CD4-positive, CD25-positive, alpha-beta regulatory T cell (primary cell): Measurements from ENCODE around the gene PCTP. TPM values are rescaled to one million over a fixed set of nuclear protein-coding genes. Genes with fewer than 3 reads are reported as not detected.
A peak's percentile ranks its signal among the peaks of the same experiment; 100 is the strongest.

Source experiments
- ATAC-seq, 2 donors: fragments of 150-1000 bp; cut with Tn5 transposase; one replicate each; pipeline ENCODE4 v1.10.0; 2021; ENCODE audit warnings: low read depth in 2 of 2, moderate number of reproducible peaks in 2 of 2, moderate library complexity in 1 of 2
- DNase-seq, 3 donors: peaks; one replicate each; pipeline versions ENCODE4 v3.0.0 to v3.0.0-alpha.2; 2012 to 2022; ENCODE audit warnings: mixed read lengths in 1 of 3
- H3K27ac ChIP-seq: one replicate; pipeline ENCODE4 v1.7.0; 2013; ENCODE audit warnings: mild to moderate bottlenecking, low read length; ENCODE audit not compliant: insufficient read depth, poor library complexity, severe bottlenecking
- H3K27me3 ChIP-seq: one replicate; pipeline ENCODE4 v1.7.0; 2013; ENCODE audit warnings: low read length; ENCODE audit not compliant: control insufficient read depth, insufficient read depth
- H3K36me3 ChIP-seq: one replicate; pipeline ENCODE4 v1.7.0; 2013; ENCODE audit warnings: mild to moderate bottlenecking, low read length, moderate library complexity; ENCODE audit not compliant: control insufficient read depth, insufficient read depth
- H3K4me1 ChIP-seq: 2 replicates; pipeline ENCODE4 v1.7.0; 2013; ENCODE audit warnings: mild to moderate bottlenecking, low read length; ENCODE audit not compliant: insufficient read depth, control insufficient read depth, poor library complexity, severe bottlenecking
- H3K4me3 ChIP-seq: one replicate; pipeline ENCODE4 v1.7.0; 2013; ENCODE audit warnings: low read depth, mild to moderate bottlenecking, low read length, moderate library complexity
- H3K9me3 ChIP-seq, 2 experiments: 1 replicate in 1 of 2; 2 replicates in 1 of 2; pipeline ENCODE4 v1.7.0; 2013; ENCODE audit warnings: low read length in 2 of 2, mild to moderate bottlenecking in 1 of 2, moderate library complexity in 1 of 2; ENCODE audit not compliant: control insufficient read depth in 2 of 2
- H3K27ac Mint-ChIP-seq, 3 donors: one replicate each; pipeline ENCODE4 v1.8.0; 2020 to 2022; ENCODE audit warnings: mild to moderate bottlenecking in 3 of 3, mixed read lengths in 3 of 3, moderate library complexity in 2 of 3
- H3K27me3 Mint-ChIP-seq: one replicate; pipeline ENCODE4 v1.8.0; 2022; ENCODE audit warnings: mild to moderate bottlenecking, mixed read lengths
- H3K36me3 Mint-ChIP-seq: one replicate; pipeline ENCODE4 v1.8.0; 2020; ENCODE audit warnings: mixed read lengths
- H3K4me1 Mint-ChIP-seq, 4 donors: one replicate each; pipeline ENCODE4 v1.8.0; 2020 to 2022; ENCODE audit warnings: mixed read lengths in 4 of 4, mild to moderate bottlenecking in 1 of 4
- H3K4me3 Mint-ChIP-seq, 4 donors: one replicate each; pipeline ENCODE4 v1.8.0; 2020 to 2022; ENCODE audit warnings: mild to moderate bottlenecking in 4 of 4, mixed read lengths in 4 of 4, moderate library complexity in 3 of 4
- H3K9me3 Mint-ChIP-seq, 7 donors: one replicate each; pipeline ENCODE4 v1.8.0; 2020 to 2022; ENCODE audit warnings: mixed read lengths in 7 of 7, mild to moderate bottlenecking in 3 of 7, moderate library complexity in 2 of 7
- polyA plus RNA-seq, 4 donors: library from polyadenylated mRNA; unstranded; fragments of 300-500 nt; fragmentation: Illumina TruSeq; gene quantifications; one replicate each; pipeline ENCODE4 v1.2.3, GENCODE V29; 2021
- total RNA-seq: library from RNA; stranded (reverse); gene quantifications from one replicate; pipeline ENCODE4 v1.2.3, GENCODE V29; 2022

Gene PCTP
- total and polyA plus RNA-seq, 5 donors from 2014 or later = 2.8 to 10.9 (median 9.7) TPM

DNA sequence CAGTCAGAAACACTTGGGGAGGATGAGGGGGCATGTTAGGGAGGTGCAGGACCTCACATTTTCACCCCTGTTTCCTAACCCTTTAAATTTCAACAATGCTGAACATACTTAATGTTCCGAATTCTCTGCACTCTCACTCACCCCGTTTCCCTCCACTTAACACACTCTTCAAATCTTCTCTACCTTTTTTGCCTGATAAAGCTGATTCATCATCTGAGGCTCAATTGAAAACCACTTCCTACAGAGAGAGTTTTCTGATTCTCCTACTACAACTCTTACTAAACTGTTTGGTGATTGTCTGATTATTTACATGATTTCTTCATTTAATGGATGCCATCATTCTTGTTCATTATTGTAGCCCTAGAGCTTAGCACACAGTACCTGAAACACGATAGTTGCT is 42.4 kb downstream of the PCTP start:
- peak overlapping the region in 1 of 3 donors; percentile 1 for H3K27ac Mint-ChIP-seq
- H3K4me1 ChIP-seq = no peaks in the 10 kb centered on the region
- no peaks in the 10 kb centered on the region for H3K36me3 ChIP-seq
- H3K36me3 Mint-ChIP-seq = peaks cover 3% of the 10 kb centered on the region
- no peak for DNase-seq
- H3K9me3 ChIP-seq = peaks cover 0 to 3% of the 10 kb centered on the region in 2 experiments
- ATAC-seq = no peak
- H3K27ac ChIP-seq = no peak overlapping the region
- no peaks in the 10 kb centered on the region for H3K4me1 Mint-ChIP-seq
- H3K4me3 ChIP-seq = no peak overlapping the region
- H3K4me3 Mint-ChIP-seq = no peak overlapping the region
- H3K27me3 Mint-ChIP-seq = peaks cover 4% of the 10 kb centered on the region
- peaks cover 0 to 7% (median 0%) of the 10 kb centered on the region in 7 donors for H3K9me3 Mint-ChIP-seq
- H3K27me3 ChIP-seq = peaks cover 9% of the 10 kb centered on the region

DNA sequence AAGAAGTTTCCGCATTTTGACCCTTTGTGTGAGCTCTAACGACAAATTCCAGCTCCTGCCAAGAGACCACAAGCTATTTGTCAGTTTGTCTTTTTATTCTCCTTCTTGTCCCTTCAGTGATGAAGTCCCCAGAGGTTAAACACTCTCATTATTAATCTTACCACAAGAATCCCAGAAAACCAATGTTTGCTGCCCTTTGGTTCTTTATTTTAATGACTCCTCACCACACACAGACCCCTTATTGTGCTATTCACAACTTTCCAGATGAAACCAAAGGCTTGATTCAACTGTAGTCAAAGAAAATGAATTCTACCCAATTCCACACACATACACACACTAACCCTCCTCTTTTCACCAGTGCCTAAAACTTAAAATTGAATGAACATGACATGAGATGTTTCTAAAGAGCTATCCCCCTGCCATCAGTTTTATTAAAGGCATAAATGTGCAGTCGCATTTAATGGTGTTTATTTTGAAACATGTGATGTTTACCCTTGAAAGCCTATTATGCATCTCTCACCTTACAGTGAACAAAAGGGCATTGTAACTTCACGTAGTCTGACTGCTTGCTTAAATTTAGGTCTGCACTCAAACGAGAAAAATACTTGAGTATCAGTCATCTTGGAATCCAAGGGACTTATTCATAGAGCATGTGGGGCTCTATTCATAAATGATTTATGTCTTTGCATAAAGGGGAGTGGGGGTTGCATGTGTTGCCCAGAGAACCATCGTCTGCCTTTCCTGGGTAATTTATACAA is 44.1 kb downstream of the PCTP start:
- no peak overlapping the region for H3K27ac ChIP-seq
- ATAC-seq (no peak), DNase-seq (no peak)
- H3K4me3 ChIP-seq = no peak overlapping the region
- H3K4me1 ChIP-seq = no peaks in the 10 kb centered on the region
- peaks cover 10% of the 10 kb centered on the region for H3K27me3 Mint-ChIP-seq
- H3K36me3 ChIP-seq = no peaks in the 10 kb centered on the region
- peaks cover 0 to 7% (median 3%) of the 10 kb centered on the region in 7 donors for H3K9me3 Mint-ChIP-seq
- peaks cover 3% of the 10 kb centered on the region for H3K36me3 Mint-ChIP-seq
- H3K4me1 Mint-ChIP-seq = no peaks in the 10 kb centered on the region
- H3K27ac Mint-ChIP-seq = no peak overlapping the region
- H3K4me3 Mint-ChIP-seq = no peak overlapping the region
- peaks cover 0 to 3% of the 10 kb centered on the region in 2 experiments for H3K9me3 ChIP-seq
- peaks cover 5% of the 10 kb centered on the region for H3K27me3 ChIP-seq

DNA sequence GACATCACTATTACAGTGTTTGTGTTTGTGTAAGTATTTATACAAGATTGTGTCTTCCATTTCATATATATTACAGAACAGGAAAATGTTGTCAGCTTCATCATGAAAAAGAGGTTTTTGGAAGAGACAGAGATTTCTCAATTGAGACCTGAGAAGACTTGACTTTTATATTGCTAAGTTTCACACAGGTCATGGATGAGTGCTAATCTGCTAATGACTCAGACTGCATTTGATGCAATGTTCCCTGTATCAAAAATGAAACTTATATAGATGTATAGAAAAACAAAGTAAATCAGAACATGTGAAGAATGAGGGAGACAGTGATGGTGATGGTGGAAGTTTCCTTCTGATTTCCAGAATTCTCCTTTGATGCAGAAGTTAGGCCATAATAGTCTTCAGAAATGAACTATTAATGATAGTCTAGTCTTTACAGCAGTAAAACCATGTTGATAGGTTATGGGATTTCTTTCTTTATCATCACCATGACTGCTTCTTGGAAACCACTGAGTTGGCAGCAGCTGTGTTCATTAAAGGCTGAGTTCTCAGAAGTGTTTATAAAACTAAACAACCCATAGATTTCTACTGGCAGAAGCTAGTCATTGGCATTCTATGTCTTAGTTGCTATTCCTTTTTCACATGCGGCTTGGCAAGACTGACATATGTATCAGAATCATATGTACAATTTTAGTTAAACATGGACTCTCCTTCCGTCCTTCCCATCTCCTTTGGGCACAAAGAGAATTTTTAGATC is 56.1 kb downstream of the PCTP start:
- no peak overlapping the region for H3K4me3 ChIP-seq
- ATAC-seq (no peak), DNase-seq (no peak)
- no peaks in the 10 kb centered on the region for H3K4me1 Mint-ChIP-seq
- no peak overlapping the region for H3K27ac ChIP-seq
- no peaks in the 10 kb centered on the region for H3K27me3 ChIP-seq
- no peaks in the 10 kb centered on the region for H3K36me3 Mint-ChIP-seq
- H3K4me1 ChIP-seq = no peaks in the 10 kb centered on the region
- H3K27ac Mint-ChIP-seq = no peak overlapping the region
- H3K27me3 Mint-ChIP-seq = no peaks in the 10 kb centered on the region
- no peaks in the 10 kb centered on the region for H3K36me3 ChIP-seq
- H3K4me3 Mint-ChIP-seq = no peak overlapping the region
- peaks cover 0 to 7% (median 2%) of the 10 kb centered on the region in 7 donors for H3K9me3 Mint-ChIP-seq
- peaks cover 0 to 2% of the 10 kb centered on the region in 2 experiments for H3K9me3 ChIP-seq

DNA sequence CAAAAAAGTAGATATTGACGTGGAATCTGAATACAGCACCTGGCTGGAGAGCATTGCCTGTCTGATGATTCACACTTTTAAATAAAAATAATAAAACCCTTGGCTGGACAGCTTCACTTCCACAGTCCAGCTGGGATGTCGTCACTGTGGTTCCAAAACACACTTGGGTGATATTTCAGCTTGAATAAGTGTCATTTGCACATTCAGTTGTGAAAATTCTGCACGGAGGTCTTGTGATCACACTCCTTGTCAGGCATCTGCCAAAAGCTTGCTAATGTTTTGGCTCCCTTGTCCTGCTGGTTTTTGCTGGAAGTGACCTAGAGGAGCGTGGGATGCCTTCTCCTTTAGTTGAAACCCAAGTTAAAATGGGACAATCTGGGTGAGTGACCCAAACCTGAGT is 60.7 kb downstream of the PCTP start:
- H3K9me3 Mint-ChIP-seq = peaks cover 0 to 4% (median 0%) of the 10 kb centered on the region in 7 donors
- DNase-seq (no peak), ATAC-seq (no peak)
- Histone ChIP-seq H3K27me3 (peaks cover 2% of the 10 kb centered on the region), H3K4me3 (no peak overlapping the region), H3K36me3 (no peaks in the 10 kb centered on the region), H3K4me1 (no peaks in the 10 kb centered on the region), H3K9me3 (no peaks in the 10 kb centered on the region), H3K27ac (no peak overlapping the region)
- peaks cover 9% of the 10 kb centered on the region for H3K27me3 Mint-ChIP-seq
- no peak overlapping the region for H3K4me3 Mint-ChIP-seq
- no peak overlapping the region for H3K27ac Mint-ChIP-seq
- no peaks in the 10 kb centered on the region for H3K36me3 Mint-ChIP-seq
- H3K4me1 Mint-ChIP-seq = no peaks in the 10 kb centered on the region

DNA sequence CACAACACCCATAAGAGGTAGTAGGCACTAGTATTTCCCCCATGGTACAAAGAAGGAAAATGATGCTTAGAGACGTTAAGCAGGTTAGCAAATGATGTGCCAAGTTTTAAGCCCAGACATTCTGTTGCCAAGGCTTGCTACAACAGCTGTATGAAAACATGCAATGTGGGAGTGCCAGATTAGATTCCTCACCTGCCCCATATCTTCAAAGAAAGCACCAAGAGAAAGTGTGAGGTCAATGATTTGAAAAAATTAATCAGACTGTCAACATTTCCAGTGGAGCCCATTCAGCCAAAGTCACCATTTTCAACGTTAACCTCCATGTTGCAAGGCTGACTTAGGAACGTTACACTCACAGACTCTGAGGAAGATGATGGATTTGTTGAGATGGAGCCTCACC is 61.5 kb downstream of the PCTP start:
- Mint-ChIP-seq H3K4me3 (no peak overlapping the region), H3K36me3 (no peaks in the 10 kb centered on the region), H3K9me3 (peaks cover 0 to 4% (median 0%) of the 10 kb centered on the region in 7 donors), H3K27me3 (peaks cover 9% of the 10 kb centered on the region), H3K4me1 (no peaks in the 10 kb centered on the region), H3K27ac (no peak overlapping the region)
- Histone ChIP-seq H3K27ac (no peak overlapping the region), H3K9me3 (no peaks in the 10 kb centered on the region), H3K4me3 (no peak overlapping the region), H3K27me3 (peaks cover 3% of the 10 kb centered on the region), H3K4me1 (no peaks in the 10 kb centered on the region), H3K36me3 (no peaks in the 10 kb centered on the region)
- DNase-seq = no peak
- ATAC-seq = no peak

DNA sequence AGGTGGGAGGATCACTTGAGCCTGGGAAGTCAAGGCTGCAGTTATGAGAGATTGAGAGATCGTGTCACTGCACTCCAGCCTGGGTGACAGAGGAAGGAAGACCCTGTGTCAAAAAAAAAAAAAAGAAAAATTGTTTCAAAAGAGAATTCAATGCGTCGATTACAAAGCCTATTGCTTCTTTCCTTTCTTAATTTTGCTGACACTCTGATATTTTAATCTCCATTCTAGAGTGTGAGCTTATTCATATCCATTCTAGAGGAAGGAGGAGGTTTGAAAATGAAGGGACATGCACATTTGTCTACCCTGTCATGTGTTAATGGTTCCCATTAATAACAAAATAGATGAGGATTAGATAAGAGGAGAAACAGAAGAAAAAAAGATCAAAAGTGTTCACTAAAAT is 63.1 kb downstream of the PCTP start:
- no peaks in the 10 kb centered on the region for H3K36me3 ChIP-seq
- peaks cover 6% of the 10 kb centered on the region for H3K27me3 ChIP-seq
- DNase-seq = no peak
- no peak overlapping the region for H3K27ac ChIP-seq
- H3K36me3 Mint-ChIP-seq = no peaks in the 10 kb centered on the region
- no peak for ATAC-seq
- no peak overlapping the region for H3K4me3 Mint-ChIP-seq
- H3K9me3 Mint-ChIP-seq = peaks cover 0 to 6% (median 3%) of the 10 kb centered on the region in 7 donors
- no peaks in the 10 kb centered on the region for H3K4me1 Mint-ChIP-seq
- H3K4me3 ChIP-seq = no peak overlapping the region
- no peaks in the 10 kb centered on the region for H3K4me1 ChIP-seq
- no peak overlapping the region for H3K27ac Mint-ChIP-seq
- H3K27me3 Mint-ChIP-seq = peaks cover 15% of the 10 kb centered on the region
- no peaks in the 10 kb centered on the region for H3K9me3 ChIP-seq

DNA sequence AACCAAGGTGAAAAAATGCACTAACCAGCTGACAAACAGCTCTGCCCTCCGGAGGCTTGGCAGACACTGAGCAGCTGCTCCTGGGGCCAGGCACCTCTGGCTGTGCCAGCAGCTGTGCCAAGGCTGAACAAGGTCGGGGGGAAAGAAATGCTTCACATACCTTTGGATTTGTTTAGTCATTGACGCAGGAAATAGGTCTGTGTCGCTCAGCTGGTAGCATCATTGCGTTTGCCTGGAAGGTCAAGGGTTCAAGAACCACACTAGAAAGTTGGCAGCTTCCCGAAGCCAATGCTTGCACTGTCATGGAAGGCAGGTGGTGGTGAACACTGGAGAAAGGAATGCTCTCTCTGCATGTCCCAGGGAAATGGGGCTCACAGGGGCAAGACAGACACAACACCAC is 63.5 kb downstream of the PCTP start:
- H3K9me3 ChIP-seq = no peaks in the 10 kb centered on the region
- no peak for DNase-seq
- no peak for ATAC-seq
- no peak overlapping the region for H3K4me3 Mint-ChIP-seq
- H3K36me3 Mint-ChIP-seq = no peaks in the 10 kb centered on the region
- no peak overlapping the region for H3K27ac ChIP-seq
- H3K27ac Mint-ChIP-seq = no peak overlapping the region
- peaks cover 15% of the 10 kb centered on the region for H3K27me3 Mint-ChIP-seq
- no peaks in the 10 kb centered on the region for H3K4me1 Mint-ChIP-seq
- peaks cover 6% of the 10 kb centered on the region for H3K27me3 ChIP-seq
- no peaks in the 10 kb centered on the region for H3K36me3 ChIP-seq
- peaks cover 0 to 6% (median 3%) of the 10 kb centered on the region in 7 donors for H3K9me3 Mint-ChIP-seq
- no peak overlapping the region for H3K4me3 ChIP-seq
- no peaks in the 10 kb centered on the region for H3K4me1 ChIP-seq
